ENCODE results near the gene USH1G.
"Not testable (repeated sequence)": the region's sequence is repeated elsewhere in the genome, so short reads cannot be mapped to it uniquely, and the experiment has no call there.

USH1G gene

DNA sequence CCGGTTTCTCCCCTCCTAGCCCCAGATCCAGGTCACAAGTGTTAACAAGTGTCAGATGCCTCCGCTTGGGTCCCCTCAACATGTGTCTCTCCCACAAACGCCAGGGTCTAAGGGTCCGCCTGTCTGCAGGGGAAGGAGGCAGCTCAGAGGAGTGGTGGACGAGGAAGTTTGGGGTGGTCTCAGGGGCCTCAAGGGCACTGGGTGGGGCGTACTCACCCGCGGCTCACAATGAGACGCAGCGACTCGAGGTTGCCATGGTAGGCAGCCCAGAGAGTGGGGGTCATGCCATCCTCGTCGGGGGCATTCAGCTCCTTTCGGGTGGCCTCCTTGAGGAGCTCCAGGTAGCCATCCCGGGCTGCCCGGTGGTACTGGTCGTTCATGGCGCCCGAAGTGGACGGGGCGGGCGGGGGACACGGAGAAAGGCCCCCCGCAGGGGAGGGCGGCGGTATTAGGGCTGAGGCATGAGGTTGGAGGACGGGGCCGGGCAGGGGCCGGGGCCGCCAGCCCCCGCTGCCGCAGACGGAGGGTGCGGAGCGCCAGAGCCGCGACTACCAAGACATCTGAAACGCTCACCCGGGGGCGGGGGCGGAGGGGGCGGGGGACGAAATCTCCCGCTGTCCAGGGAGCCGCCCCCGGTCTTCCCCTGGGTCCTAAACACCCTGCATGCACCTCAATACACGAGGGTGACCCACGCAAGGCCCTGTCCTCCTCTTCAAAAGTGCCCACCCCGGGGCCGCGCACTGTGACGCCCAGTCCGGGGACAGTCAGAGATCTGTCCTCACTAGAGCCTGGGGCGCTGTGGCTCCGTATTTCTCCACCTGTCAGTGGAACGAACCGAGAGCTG lies at the start of gene USH1G:
Gene USH1G (minus strand): TSS at position 562 of the 844 bp plus-strand sequence. CDS start 182 bp downstream, at position 380.
- DNase-seq (ENCODE audit: low read depth in 2 of 2): no peak

- DNase-seq (ENCODE audit: low read depth in 2 of 2): peak; percentile 68 to 75
Measured at GRCh38 chr17:74972107-74972972, 49.3 kb upstream of the USH1G start, which contains the start of gene HID1. HID1 (minus strand) TSS chr17:74972759; CDS start chr17:74972656, 103 bp downstream.

DNA sequence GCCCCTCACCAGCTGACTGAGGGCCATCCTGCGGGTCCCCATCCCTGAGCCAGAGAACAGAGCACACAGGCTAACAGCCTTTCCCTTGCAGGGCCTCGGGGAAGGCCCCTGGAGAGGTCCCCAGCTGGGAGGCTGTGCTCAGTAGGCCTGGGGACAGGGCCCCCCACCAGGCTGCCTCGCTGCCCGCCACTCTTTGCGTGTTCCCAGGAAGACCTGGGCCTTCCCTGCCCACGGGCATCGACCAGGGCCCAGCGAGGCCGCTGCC lies 48.7 kb upstream of the USH1G start:
- no peak for DNase-seq (ENCODE audit: low read depth in 2 of 2)

- DNase-seq (ENCODE audit: low read depth in 2 of 2): no peak
Measured at GRCh38 chr17:74971069-74971841, 48.2 kb upstream of the USH1G start.

GRCh38 chr17:74970395-74970794 lies 47.3 kb upstream of the USH1G start:
- no peak for DNase-seq (ENCODE audit: low read depth in 2 of 2)

DNA sequence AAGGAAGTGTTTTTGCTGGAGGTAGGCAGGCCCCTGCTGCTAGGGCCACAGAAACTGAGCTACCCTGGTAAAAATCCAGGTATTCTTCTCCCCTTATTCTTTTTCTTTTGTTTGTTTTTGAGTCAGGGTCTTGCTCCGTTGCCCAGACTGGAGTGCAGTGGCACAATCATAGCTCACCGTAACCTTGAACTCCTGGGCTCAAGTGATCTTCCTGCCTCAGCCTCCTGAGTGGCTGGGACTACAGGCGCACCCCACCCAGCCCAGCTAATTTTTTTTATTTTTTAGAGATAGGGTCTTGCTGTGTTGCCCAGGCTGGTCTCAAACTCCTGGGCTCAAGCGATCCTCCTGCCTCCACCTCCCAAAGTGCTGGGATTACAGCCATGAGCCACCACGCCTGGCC lies 46.4 kb upstream of the USH1G start:
- DNase-seq (ENCODE audit: low read depth in 2 of 2): not testable (repeated sequence)

GRCh38 chr17:74968361-74968780 lies 45.3 kb upstream of the USH1G start:
- DNase-seq (ENCODE audit: low read depth in 2 of 2): no peak

DNA sequence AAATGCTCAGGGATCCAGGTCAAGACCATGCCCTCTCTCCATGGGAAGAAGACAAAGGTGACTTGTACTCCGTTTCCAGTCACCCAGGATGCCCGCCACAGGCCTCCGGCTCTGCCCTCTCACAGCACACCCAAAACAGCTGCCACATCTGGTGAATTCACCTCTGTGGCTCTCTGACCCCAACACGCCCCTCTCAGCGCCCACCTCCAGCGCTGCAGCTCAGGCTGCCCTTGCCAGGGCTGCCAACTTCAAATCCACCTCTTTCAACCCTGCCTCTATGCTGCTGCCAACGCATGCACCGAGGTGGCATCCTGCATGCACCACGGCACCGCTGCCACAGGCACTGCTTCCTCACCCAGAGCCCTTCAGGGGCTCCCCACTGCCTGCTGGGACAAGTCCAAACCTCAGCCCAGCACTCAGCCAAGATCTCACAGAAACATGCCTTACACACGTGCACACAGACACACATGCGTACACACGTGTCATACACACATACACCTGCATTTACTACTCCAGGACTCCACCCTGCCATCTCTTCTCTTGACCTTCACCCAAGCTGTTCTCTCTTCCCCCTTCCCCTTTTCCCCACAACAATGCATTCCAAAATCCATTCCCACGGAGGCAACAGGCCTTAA lies 42.0 kb upstream of the USH1G start:
- no peak for DNase-seq (ENCODE audit: low read depth in 2 of 2)

- no peak for DNase-seq (ENCODE audit: low read depth in 2 of 2)
Measured at GRCh38 chr17:74964246-74964761, 41.2 kb upstream of the USH1G start.

DNA sequence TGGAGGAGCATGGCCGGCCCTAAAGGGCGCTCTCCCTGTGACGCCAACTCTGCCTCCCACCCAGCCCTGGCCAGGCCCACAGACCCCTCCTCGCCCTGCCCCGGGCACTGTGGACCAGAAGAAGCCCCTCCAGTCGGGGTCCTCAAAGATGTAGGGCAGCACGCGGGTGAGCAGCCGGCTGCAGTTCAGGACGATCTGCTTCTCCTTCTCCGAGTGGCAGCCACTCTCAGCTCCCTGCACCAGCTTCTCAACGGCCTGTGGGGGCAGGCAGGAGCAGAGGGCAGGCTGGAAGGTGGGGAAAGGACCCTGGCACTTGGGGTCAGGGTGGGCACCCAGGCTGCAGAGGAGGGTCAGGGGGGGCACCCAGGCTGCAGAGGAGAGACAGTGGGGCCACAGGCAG lies 40.6 kb upstream of the USH1G start:
- no peak for DNase-seq (ENCODE audit: low read depth in 2 of 2)

GRCh38 chr17:74962622-74963394 lies 39.8 kb upstream of the USH1G start:
- DNase-seq (ENCODE audit: low read depth in 2 of 2): no peak

GRCh38 chr17:74961657-74962350 lies 38.7 kb upstream of the USH1G start:
- DNase-seq (ENCODE audit: low read depth in 2 of 2): peak; percentile 79 to 90

GRCh38 chr17:74960570-74961342 lies 37.7 kb upstream of the USH1G start:
- DNase-seq (ENCODE audit: low read depth in 2 of 2): peak; percentile 46 to 52

GRCh38 chr17:74959826-74960515 lies 36.9 kb upstream of the USH1G start:
- DNase-seq (ENCODE audit: low read depth in 2 of 2): no peak

GRCh38 chr17:74957935-74958740 lies 35.1 kb upstream of the USH1G start:
- peak; percentile 77 to 88 for DNase-seq (ENCODE audit: low read depth in 2 of 2)

- no peak for DNase-seq (ENCODE audit: low read depth in 2 of 2)
Measured at GRCh38 chr17:74956093-74956492, 33.0 kb upstream of the USH1G start.

DNA sequence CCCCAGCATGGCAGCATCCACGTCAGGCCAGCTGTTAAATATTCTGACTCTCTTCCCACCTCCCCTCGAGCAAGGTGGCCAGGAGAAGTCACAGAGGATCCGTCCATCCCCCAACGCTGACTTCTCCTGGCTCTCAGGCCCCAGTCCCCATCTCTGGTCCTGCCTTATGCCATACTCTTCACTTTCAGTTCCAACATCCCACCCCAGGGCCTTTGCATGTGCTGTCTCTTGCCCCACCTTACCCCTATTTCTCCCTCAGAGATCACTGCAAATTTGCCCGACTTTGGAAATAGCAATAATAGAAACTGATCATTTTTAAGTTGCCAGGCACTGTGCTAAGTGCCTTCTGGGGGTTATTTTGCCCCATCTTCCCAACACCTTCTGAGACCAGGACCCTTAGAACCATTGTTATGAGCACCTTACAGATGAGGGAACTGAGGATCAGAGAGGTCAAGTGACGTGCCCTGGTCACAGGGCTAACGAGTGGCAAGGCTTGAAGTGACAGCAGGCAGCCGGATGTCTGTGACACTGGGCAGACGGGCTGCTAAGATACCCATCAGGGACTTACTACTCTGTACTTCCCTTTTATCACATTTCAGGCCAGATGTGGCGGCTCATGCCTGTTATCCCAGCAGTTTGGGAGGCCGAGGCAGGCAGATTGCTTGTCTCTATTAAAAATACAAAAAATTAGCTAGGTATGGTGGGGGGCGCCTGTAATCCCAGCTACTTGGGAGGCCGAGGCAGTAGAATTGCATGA lies 31.8 kb upstream of the USH1G start:
- no peak for DNase-seq (ENCODE audit: low read depth in 2 of 2)

Measured in stimulated activated CD4-positive, alpha-beta T cell treated with anti-CD3 and anti-CD28 coated beads, Interleukin-4, amount 100 ng/mL, for 48 hours (primary cell).